Right lobe of liver (tissue), 4 donors: ENCODE results near the gene FAM174C.
A peak's percentile ranks its signal among the peaks of the same experiment; 100 is the strongest.

ENCODE experiments used
- CTCF ChIP-seq, 4 donors: fragments of 200-600 bp in 3 of 4; fragments of 450-650 bp in 1 of 4; IDR thresholded peaks; one replicate each; pipeline versions ENCODE4 v1.5.1 to v1.8.0; 2016 to 2022; ENCODE audit warnings: antibody characterized with exemption in 4 of 4, mild to moderate bottlenecking in 2 of 4
- POLR2A ChIP-seq: fragments of 450-650 bp; IDR thresholded peaks from one replicate; pipeline ENCODE4 v1.6.1; 2017; ENCODE audit warnings: antibody characterized with exemption, mild to moderate bottlenecking
- donor health status: DM: no; HTN: no; CAD: no.
- donor health status: DM: no; HTN: no; CAD: no.
- donor health status: DM: no; HTN: yes; CAD: no.

GRCh38 chr19:1261798-1262622 lies 13.3 kb upstream of the FAM174C start:
- no peak for TF ChIP-seq CTCF (IDR thresholded peaks at IDR 0.05)
- peak; percentile 85 for TF ChIP-seq POLR2A
